A549 treated with CORT108297 at 1 μM for 4 hours (cell line): ENCODE results near the gene SLC10A1. TPM values are rescaled to one million over a fixed set of nuclear protein-coding genes. Genes with fewer than 3 reads are reported as not detected.

Source experiments
- total RNA-seq: library from RNA; stranded (reverse); fragments of 200-300 nt; extraction: Qiagen RNA extraction; gene quantifications from 5 replicates; pipeline ENCODE4 v1.2.3, GENCODE V29; 2022

The SLC10A1 gene
- not detected in 5 replicates for total RNA-seq

GRCh38 chr14:69796797-69797500 lies at the start of gene SLC10A1:
Gene SLC10A1 (minus strand): TSS chr14:69797241. CDS start chr14:69797155, 86 bp downstream.

GRCh38 chr14:69766984-69767368 lies 30.1 kb downstream of the SLC10A1 start, which contains the start of gene SRSF5:
Gene SRSF5 (plus strand): TSS chr14:69767142. CDS start chr14:69768157, 1,015 bp downstream.

Other genes starting within 250 kb of the SLC10A1 start
- 0.02 to 0.03 TPM in 2 of 5 replicates, not detected in the others for gene CCDC177, start 222.4 kb downstream of the SLC10A1 start, total RNA-seq
- gene SUSD6, start 185.6 kb downstream of the SLC10A1 start, total RNA-seq: 6.3 to 7.0 TPM (median 6.5 TPM) in 5 replicates
- 173 to 315 TPM (median 218 TPM) in 5 replicates for gene SRSF5, start 30.1 kb downstream of the SLC10A1 start, total RNA-seq
- gene SMOC1, start 82.2 kb upstream of the SLC10A1 start, total RNA-seq: 16.2 to 25.4 TPM (median 19.6 TPM) in 5 replicates